ENCODE measurements around the gene RCSD1.

The RCSD1 gene

DNA sequence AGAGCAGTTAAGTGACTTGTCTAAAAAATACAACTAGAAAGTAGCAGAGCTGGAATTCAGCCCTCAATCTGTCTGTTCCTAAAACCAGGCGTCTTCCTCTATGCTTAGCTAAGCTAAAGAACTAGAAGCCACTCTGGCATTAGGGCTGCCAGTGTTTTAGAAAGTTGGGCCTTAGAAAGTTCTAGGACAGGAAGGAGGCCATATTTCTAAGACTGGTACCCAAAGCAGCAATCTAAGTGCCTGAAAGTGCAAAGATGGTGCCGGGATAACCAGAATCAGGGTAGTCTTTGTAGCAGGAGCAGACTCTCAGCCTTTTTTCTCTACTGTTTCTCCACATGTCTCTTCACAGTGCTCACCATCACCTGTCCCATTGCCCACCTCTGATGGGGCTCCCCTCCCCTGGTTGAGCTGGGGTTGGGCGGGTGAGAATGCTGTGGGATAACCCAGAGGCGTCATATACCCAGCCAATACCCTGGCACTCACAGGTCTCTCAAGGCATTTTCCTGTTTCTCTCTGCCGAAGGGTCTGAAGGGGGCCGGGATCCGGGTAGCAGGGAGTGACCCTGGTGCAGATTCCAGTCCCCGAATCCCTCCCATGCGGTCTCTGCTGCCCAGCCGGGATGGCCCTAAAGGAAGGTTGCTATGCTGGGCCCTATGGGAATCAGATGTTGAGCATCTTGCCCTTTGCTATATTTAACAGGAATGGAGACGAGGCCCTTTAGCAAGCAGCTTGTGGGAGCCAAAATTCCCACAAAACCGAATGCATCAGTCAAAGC lies 1.1 kb upstream of the RCSD1 start:
- no peaks in the 10 kb centered on the region for H3K27me3 ChIP-seq
- no peaks in the 10 kb centered on the region for H3K36me3 ChIP-seq
- no peaks in the 10 kb centered on the region for H3K9me3 ChIP-seq
- H3K4me3 ChIP-seq (ENCODE audit: low read depth, low read length): no peak overlapping the region
- TF ChIP-seq, protein P1, sequence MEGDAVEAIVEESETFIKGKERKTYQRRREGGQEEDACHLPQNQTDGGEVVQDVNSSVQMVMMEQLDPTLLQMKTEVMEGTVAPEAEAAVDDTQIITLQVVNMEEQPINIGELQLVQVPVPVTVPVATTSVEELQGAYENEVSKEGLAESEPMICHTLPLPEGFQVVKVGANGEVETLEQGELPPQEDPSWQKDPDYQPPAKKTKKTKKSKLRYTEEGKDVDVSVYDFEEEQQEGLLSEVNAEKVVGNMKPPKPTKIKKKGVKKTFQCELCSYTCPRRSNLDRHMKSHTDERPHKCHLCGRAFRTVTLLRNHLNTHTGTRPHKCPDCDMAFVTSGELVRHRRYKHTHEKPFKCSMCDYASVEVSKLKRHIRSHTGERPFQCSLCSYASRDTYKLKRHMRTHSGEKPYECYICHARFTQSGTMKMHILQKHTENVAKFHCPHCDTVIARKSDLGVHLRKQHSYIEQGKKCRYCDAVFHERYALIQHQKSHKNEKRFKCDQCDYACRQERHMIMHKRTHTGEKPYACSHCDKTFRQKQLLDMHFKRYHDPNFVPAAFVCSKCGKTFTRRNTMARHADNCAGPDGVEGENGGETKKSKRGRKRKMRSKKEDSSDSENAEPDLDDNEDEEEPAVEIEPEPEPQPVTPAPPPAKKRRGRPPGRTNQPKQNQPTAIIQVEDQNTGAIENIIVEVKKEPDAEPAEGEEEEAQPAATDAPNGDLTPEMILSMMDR (IDR thresholded peaks at IDR 0.05; ENCODE audit: low read depth, low read length): no peak
- H3K4me1 ChIP-seq: peaks cover 9% of the 10 kb centered on the region
- DNase-seq: no peak

DNA sequence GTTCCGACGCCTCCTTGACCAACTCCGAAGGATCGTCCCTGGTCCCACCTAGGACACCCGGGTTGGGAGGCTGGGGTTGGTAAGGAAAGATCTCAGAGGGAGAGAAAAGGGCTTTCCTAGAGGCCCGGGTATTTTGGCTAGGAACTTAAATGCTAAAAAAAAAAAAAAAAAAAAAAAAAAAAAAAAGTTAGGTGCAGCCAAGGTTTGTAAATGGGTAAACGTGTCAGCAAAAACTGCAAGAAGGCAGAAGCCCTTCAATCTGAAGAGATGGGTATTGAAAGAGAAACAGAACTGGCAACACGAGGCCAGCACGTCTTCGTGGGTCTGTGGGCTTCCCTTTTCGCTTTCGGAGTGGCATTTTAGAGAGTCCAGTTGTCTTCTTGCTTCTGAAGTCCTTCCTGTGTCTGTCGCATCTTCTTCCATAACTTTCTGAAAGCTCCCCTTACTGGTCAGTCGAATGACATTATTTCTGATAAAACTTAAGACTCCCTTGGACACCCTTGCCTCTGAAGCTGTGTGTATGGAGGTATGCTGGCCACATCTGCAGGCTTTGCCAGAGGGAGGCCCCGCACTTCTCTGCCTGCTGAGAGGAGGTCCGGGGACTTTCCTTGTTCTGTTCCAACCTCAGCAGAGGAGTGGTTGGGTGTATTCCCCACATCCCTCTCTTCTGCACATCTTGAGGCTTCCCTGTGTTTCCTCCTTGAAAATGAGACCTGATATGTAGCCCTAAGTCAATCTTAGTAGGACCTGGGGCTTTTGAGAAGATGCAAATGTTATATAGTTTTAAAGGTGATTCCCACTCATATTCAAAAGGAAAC lies 745 bp downstream of the RCSD1 start:
- Histone ChIP-seq H3K27me3 (no peaks in the 10 kb centered on the region), H3K36me3 (no peaks in the 10 kb centered on the region), H3K4me1 (peaks cover 9% of the 10 kb centered on the region), H3K9me3 (no peaks in the 10 kb centered on the region), H3K4me3 (ENCODE audit: low read depth, low read length) (peak overlapping the region; percentile 35)
- TF ChIP-seq, protein P1 (IDR thresholded peaks at IDR 0.05; ENCODE audit: low read depth, low read length): no peak
- no peak for DNase-seq

DNA sequence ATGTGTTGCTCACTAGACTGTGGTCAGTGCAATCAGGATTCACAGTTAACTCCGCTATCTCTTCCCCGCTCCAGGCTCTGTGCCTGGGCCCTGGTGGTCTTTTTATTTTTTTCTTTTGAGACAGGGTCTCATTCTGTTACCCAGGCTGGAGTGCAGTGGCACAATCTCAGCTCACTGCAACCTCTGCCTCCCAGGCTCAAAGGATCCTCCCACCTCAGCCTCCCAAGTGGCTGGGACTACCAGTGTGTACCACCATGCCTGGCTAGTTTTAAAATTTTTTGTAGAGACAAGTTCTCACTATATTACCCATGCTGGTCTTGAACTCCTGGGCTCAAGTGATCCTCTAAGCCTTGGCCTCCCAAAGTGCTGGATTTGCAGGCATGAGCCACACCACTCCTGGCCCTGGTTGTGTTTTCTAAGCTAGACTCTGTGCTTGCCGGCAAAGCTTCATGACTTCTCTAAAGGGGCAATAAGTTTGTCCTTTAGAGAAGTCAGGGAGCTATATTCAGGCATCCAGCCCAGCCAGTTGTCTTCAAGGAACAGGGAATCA lies 1.4 kb downstream of the RCSD1 start:
- H3K4me1 ChIP-seq: peaks cover 9% of the 10 kb centered on the region
- TF ChIP-seq, protein P1 (IDR thresholded peaks at IDR 0.05; ENCODE audit: low read depth, low read length): no peak

DNA sequence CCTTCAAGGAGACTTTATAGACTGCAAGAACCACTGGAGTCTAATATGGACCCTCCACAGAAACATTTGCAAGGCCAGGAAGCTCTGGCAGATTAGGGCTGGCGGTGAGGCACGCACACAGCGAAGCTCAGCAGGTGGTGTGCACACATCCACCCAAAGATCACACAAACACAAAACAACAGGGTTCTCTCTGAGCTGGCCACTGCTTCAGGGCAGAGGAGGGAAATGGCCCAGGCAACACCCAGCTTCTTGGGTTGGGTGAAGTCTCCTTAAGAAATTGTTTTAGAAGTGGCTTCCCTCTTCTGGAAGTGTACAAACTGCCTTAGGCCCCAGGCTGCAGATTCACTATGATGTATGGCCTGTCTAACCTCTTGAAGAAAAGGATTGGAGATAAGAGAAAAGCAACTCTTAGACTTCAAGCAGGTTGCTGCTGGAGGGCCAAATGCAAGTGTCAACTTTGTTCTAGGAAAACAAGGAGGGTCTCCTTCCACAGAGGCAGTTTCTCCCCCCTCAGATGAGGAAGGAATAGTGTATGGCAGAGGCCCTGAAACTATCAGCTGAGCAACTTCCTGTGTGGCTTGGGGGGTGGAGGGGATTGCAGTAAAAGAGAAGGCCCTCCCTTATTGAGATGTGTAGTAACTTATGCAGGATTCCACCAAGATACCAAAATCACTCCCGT lies 2.0 kb downstream of the RCSD1 start:
- peaks cover 9% of the 10 kb centered on the region for H3K4me1 ChIP-seq
- no peaks in the 10 kb centered on the region for H3K36me3 ChIP-seq
- no peaks in the 10 kb centered on the region for H3K27me3 ChIP-seq
- H3K4me3 ChIP-seq (ENCODE audit: low read depth, low read length): no peak overlapping the region
- no peaks in the 10 kb centered on the region for H3K9me3 ChIP-seq
- DNase-seq: no peak
- TF ChIP-seq, protein P1 (IDR thresholded peaks at IDR 0.05; ENCODE audit: low read depth, low read length): no peak

More for the DNA sequence above, 1.4 kb downstream of the RCSD1 start:
- DNase-seq: no peak
- no peaks in the 10 kb centered on the region for H3K27me3 ChIP-seq
- H3K36me3 ChIP-seq: no peaks in the 10 kb centered on the region
- no peak overlapping the region for H3K4me3 ChIP-seq (ENCODE audit: low read depth, low read length)
- H3K9me3 ChIP-seq: no peaks in the 10 kb centered on the region

DNA sequence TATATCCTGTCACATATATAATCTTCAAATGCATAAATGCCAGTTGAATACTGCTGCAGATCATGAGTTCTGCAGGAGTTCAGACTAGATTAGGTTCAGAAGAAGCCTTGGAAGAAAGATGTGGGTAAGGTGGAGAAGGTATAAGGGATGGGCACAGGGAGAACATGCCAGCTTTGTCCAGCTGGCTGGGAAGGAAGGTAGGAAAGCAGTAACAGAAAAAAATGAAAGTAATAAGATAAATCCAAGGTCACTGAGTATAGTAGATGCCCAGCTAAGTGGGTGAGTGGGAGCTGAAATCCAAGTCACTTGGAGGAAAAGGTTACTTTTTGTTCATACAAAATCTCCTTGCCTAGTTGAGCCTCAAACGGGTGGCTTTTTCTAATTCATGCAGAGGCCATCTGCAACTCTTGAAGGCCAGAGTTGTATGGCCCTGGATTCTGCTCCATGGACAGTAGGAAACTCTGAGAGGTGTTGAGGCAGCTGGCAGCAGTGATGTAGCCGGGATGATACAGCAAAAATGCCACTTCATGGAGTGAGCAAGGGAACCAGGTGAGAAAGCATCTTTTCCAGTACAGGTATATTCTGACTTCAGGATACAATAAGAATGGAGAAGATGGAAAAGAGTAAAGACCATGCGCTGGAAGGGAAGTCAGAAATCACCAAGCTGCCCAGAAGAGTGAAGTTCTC lies 3.4 kb downstream of the RCSD1 start:
- H3K27me3 ChIP-seq: no peaks in the 10 kb centered on the region
- DNase-seq: no peak

More for the DNA sequence above, 3.4 kb downstream of the RCSD1 start:
- TF ChIP-seq, protein P1 (IDR thresholded peaks at IDR 0.05; ENCODE audit: low read depth, low read length): no peak
- Histone ChIP-seq H3K36me3 (no peaks in the 10 kb centered on the region), H3K4me1 (peaks cover 2% of the 10 kb centered on the region; the same call in 1 of the 2 replicates), H3K4me3 (ENCODE audit: low read depth, low read length) (no peak overlapping the region), H3K9me3 (no peaks in the 10 kb centered on the region)

All from BE2C (cell line).